HepG2 (cell line): ENCODE data around the gene CASP5. TPM values are rescaled to one million over a fixed set of nuclear protein-coding genes. Genes with fewer than 3 reads are reported as not detected.

Experiments
- FOSL2 ChIP-seq: sonication (generic); formaldehyde crosslinking; IDR thresholded peaks from 2 replicates; pipeline ENCODE4 v1.4.0; 2020; ENCODE audit warnings: missing genetic modification reagents
- FOXK1 ChIP-seq: sonication (generic); formaldehyde crosslinking; IDR thresholded peaks from 2 replicates; pipeline ENCODE4 v1.4.0; 2020; ENCODE audit warnings: low read depth, missing genetic modification reagents, borderline replicate concordance
- GATA4 ChIP-seq: sonication (generic); IDR thresholded peaks from 2 replicates; pipeline ENCODE4 v1.6.1; 2016; ENCODE audit warnings: antibody characterized with exemption, low read depth, borderline replicate concordance
- GRHL1 ChIP-seq: sonication (generic); formaldehyde crosslinking; conservative IDR thresholded peaks from 2 replicates; pipeline ENCODE4 v1.8.0; 2022; ENCODE audit warnings: missing genetic modification reagents
- HNRNPLL ChIP-seq: fragments of 200-400 bp; formaldehyde crosslinking; IDR thresholded peaks from 2 replicates; pipeline ENCODE4 v1.6.1; 2017; ENCODE audit warnings: mild to moderate bottlenecking, low read depth, low read length; ENCODE audit not compliant: poor library complexity, severe bottlenecking
- IRF9 ChIP-seq: sonication (generic); formaldehyde crosslinking; IDR thresholded peaks from 2 replicates; pipeline ENCODE4 v1.8.0; 2022; ENCODE audit warnings: missing genetic modification reagents, mild to moderate bottlenecking, borderline replicate concordance
- IRX3 ChIP-seq: sonication (generic); formaldehyde crosslinking; IDR thresholded peaks from 2 replicates; pipeline ENCODE4 v1.8.1; 2023; ENCODE audit warnings: mild to moderate bottlenecking, low read depth, missing genetic modification reagents, borderline replicate concordance
- JUNB ChIP-seq: sonication (generic); formaldehyde crosslinking; IDR thresholded peaks from 2 replicates; pipeline ENCODE4 v1.8.0; 2022; ENCODE audit warnings: missing genetic modification reagents, mild to moderate bottlenecking, borderline replicate concordance
- NFE2 ChIP-seq: sonication (generic); formaldehyde crosslinking; IDR thresholded peaks from 2 replicates; pipeline ENCODE4 v1.4.0; 2020; ENCODE audit warnings: missing genetic modification reagents
- PTBP1 ChIP-seq: fragments of 200-400 bp; formaldehyde crosslinking; IDR thresholded peaks from 2 replicates; pipeline ENCODE4 v1.6.1; 2018; ENCODE audit warnings: low read length, low read depth; ENCODE audit not compliant: poor library complexity, severe bottlenecking
- SRY ChIP-seq: sonication (generic); formaldehyde crosslinking; IDR thresholded peaks from 2 replicates; pipeline ENCODE4 v1.8.0; 2022; ENCODE audit warnings: mild to moderate bottlenecking, missing genetic modification reagents
- ZBTB10 ChIP-seq: sonication (generic); formaldehyde crosslinking; IDR thresholded peaks from 2 replicates; pipeline ENCODE4 v1.4.0; 2020; ENCODE audit warnings: missing genetic modification reagents, borderline replicate concordance
- ZBTB43 ChIP-seq: sonication (generic); formaldehyde crosslinking; conservative IDR thresholded peaks from 2 replicates; pipeline ENCODE4 v1.4.0; 2020; ENCODE audit warnings: missing genetic modification reagents
- ZBTB8A ChIP-seq: sonication (generic); formaldehyde crosslinking; IDR thresholded peaks from 2 replicates; pipeline ENCODE4 v1.4.0; 2020; ENCODE audit warnings: mild to moderate bottlenecking, low read depth, missing genetic modification reagents, borderline replicate concordance
- ZFYVE20 ChIP-seq: sonication (generic); formaldehyde crosslinking; IDR thresholded peaks from 2 replicates; pipeline ENCODE4 v1.8.0; 2023; ENCODE audit warnings: low read depth, mild to moderate bottlenecking, moderate library complexity, missing genetic modification reagents, borderline replicate concordance
- ZKSCAN5 ChIP-seq: sonication (generic); formaldehyde crosslinking; IDR thresholded peaks from 2 replicates; pipeline ENCODE4 v1.5.1; 2020; ENCODE audit warnings: mild to moderate bottlenecking, missing genetic modification reagents
- ZNF17 ChIP-seq: sonication (generic); formaldehyde crosslinking; IDR thresholded peaks from 2 replicates; pipeline ENCODE4 v1.5.0; 2020; ENCODE audit warnings: mild to moderate bottlenecking, missing genetic modification reagents
- ZNF230 ChIP-seq: sonication (generic); formaldehyde crosslinking; IDR thresholded peaks from 2 replicates; pipeline ENCODE4 v1.4.0; 2020; ENCODE audit warnings: mild to moderate bottlenecking, missing genetic modification reagents
- ZNF850 ChIP-seq: sonication (generic); formaldehyde crosslinking; conservative IDR thresholded peaks from 2 replicates; pipeline ENCODE4 v1.9.0; 2021; ENCODE audit warnings: mild to moderate bottlenecking, missing genetic modification reagents
- ZSCAN9 ChIP-seq: IDR thresholded peaks from 2 replicates; pipeline ENCODE4 v1.6.1; 2016; ENCODE audit warnings: borderline replicate concordance
- polyA plus RNA-seq, 8 experiments: library from polyadenylated mRNA; depleted of rRNA in 3 of 8; stranded (reverse) in 7 of 8; unstranded in 1 of 8; fragments of >200 nt; fragmentation: Illumina TruSeq in 4 of 8; extraction: Trizol in 4 of 8; gene quantifications; 2 replicates each; pipeline versions ENCODE4 v1.2.1 to v1.2.3, GENCODE V29; 2011 to 2016; ENCODE audit warnings: low read depth in 4 of 8, missing spikeins in 1 of 8, mixed read lengths in 1 of 8; ENCODE audit not compliant: insufficient read depth in 1 of 8
- total RNA-seq, 5 experiments: library from RNA; depleted of rRNA; stranded (reverse); fragments of >200 nt; fragmentation: Illumina TruSeq; extraction: Trizol; gene quantifications; 2 replicates each; pipeline ENCODE4 v1.2.3, GENCODE V29; 2016; ENCODE audit warnings: low read depth in 1 of 5

Gene CASP5
- total and polyA plus RNA-seq, 2 of the 13 experiments (the other 11 are each of a cell fraction or from before 2014, with no cell fraction given) = not detected

GRCh38 chr11:104968856-104969776 lies 53.9 kb downstream of the CASP5 start (continued):
- TF ChIP-seq PTBP1 (no peak), FOSL2 (no peak; the same call in 1 of the 2 replicates), ZSCAN9 (no peak), HNRNPLL (no peak), ZNF850 (CRISPR knock-in tag) (no peak), GRHL1 (CRISPR knock-in tag) (no peak), ZKSCAN5 (CRISPR knock-in tag) (no peak), ZBTB43 (CRISPR knock-in tag) (no peak), ZFYVE20 (no peak), GATA4 (no peak), SRY (CRISPR knock-in tag) (0 out of 2 replicates have a peak, but pooled peaks have one; percentile 17), ZNF230 (CRISPR knock-in tag) (no peak), JUNB (CRISPR knock-in tag) (no peak), NFE2 (CRISPR knock-in tag) (no peak), IRX3 (CRISPR knock-in tag) (no peak), ZBTB10 (CRISPR knock-in tag) (0 out of 2 replicates have a peak, but pooled peaks have one; percentile 16), IRF9 (CRISPR knock-in tag) (peak; percentile 51; the same call in 1 of the 2 replicates), ZNF17 (CRISPR knock-in tag) (no peak), FOXK1 (CRISPR knock-in tag) (no peak), ZBTB8A (no peak)
